Myocyte (in vitro differentiated cells): ENCODE data around the gene COASY. TPM values are rescaled to one million over a fixed set of nuclear protein-coding genes. Genes with fewer than 3 reads are reported as not detected.
A peak's percentile ranks its signal among the peaks of the same experiment; 100 is the strongest.

Experiments
- DNase-seq: peaks from one replicate; pipeline ENCODE4 v3.0.0-alpha.2; 2012; ENCODE audit warnings: low read depth
- polyA plus RNA-seq: library from polyadenylated mRNA; unstranded; fragments of >200 nt; gene quantifications from one replicate; pipeline ENCODE4 v1.2.1, GENCODE V29; 2012; ENCODE audit warnings: missing spikeins
- total RNA-seq: library from RNA; depleted of rRNA; stranded (reverse); fragments of >200 nt; gene quantifications from 2 replicates; pipeline ENCODE4 v1.2.3, GENCODE V29; 2014

The COASY gene
- total RNA-seq: 23.7 and 24.4 TPM in 2 replicates
- polyA plus RNA-seq: 61.8 TPM

DNA sequence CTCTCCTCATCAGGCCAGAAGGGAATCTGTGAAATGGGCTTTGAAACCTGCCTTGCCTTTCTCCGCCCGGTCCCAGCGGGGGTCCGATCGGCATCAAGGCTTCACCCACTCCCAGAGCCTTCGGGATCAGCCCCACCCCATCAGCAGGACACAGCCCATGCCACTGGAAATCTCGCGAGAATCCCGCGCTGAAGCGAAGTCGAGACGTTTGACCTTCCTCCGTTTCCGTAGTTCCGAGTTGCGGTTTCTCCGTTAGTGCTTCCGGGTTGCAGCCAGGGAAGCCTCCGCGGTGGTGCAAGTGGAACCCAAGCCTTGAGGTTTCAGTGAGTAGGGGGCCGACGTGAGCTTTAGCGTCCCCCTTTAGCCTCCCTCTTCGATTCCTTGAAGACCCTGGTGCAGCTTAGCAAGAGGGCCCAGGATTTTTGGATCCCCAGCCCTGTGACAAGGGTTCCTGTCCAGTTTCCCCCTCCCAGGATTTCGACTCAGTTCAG, at the start of gene COASY:
Gene COASY, plus strand, starts transcription at position 252 of the 491 bp plus-strand sequence. CDS start 475 bp downstream, outside the sequence.
- peak; percentile 99 for DNase-seq

DNA sequence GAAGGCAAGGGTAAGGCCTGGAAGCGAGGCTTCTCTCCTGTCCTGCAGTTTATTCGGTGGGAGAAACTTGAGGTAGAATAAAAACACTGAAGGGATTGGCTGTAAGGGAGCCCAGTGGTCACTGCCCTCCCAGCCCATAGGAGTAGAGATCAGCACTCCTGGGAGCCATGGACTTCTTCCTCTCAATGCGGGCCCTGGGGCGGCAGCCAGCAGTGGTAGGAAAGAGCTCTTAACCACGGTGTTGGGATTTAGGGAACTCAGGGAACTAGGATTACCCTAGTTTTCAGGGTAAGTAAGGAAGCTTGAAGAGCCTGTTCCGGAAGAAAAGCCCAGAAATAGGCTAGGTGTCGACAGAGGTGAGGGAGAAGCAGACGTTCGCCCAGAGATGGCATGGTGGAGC, 49.7 kb upstream of the COASY start:
- DNase-seq: no peak

DNA sequence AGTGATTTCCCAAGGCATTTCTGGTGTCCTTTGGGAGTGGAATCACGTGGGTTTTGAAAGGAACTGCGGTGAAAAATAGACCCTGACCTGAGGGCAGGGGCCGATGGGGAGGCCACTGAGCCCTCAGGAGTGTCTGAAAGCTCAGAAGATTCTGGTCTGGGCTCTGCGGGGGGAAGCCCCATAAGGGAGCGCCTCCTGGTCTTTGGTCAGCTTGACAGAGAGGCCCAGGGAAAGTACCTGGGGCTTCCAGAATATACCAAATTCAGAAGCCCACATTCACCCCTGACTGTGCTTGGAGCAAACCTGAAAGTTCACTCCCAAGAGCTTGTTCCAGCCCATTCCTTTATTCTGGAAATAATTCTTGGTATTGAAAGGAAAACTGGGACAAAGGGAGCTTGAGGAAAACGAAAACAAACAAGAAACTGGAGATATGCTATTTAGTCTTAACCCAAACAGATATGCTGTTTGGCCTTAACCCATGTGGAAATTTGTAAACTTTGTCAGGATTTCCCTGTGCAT, 49.2 kb upstream of the COASY start:
- DNase-seq: no peak

DNA sequence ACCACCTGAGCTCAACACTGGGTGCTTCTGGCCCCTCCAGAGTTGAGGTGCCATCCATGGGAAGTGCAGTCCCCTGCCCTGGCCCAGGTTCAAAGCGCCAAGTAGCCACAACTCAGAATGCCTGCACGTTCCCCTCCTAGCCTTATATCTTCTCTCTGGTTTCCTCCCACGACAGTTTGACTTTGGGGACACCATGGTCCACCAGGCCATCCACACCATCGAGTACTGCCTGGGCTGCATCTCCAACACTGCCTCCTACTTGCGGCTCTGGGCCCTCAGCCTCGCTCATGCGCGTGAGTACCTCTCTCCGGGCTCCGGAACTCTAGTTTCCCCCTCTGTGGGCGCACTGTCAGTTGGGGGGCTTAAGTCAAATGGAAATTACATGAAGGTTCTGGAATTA, 48.3 kb upstream of the COASY start:
- DNase-seq: no peak

DNA sequence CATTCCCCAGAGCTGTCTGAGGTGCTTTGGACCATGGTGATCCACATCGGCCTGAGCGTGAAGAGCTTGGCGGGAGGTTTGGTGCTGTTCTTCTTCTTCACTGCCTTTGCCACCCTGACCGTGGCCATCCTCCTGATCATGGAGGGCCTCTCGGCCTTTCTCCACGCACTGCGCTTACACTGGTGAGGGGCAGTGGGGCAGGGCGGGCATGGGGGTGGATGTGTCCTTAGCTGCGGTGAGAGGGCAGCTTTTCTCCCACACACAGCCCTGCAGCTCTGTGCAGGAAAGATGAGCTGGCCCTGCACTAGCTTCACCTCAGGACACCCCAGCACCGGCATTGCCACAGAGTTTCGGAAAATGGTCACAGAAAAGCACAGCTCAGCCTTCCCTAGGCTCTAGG, 47.7 kb upstream of the COASY start:
- DNase-seq: no peak

DNA sequence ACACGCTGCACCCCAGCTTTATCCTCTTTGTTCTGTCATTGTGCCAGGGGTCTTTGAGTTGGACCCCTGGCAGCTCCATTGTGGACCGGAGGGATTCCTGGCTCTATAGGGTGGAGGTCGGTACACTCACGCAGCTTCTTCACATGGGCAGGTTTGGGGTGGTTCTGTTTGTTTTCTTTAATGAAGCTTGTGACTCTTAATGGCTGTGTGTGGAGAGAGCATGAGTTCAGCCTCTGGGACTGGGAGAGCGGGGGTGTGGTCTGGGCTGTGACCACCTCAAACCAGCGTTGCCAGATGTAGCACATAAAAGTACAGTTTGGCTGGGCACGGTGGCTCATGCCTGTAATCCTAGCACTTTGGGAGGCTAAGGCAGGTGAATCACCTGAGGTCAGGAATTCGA, 47.1 kb upstream of the COASY start:
- no peak for DNase-seq

DNA sequence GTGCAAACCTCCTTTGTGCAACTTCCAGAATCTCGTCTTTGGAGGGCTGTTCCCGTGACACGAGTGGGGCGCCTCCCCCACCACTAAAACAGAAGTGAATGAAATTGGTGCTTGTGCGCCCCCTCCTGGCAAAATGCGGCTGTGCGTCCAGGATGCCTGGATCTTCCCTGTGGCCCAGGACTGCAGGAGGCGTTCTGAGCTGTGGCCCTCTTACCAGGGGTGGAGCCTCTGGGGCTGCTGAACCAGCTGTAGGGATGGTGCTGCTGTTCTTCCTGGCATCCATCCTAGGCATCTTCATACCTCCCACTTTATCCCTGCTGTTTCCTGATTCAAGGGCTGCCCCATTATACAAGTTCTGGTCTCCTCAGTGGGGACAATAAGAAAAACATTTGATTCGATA, 44.4 kb upstream of the COASY start:
- peak; percentile 90 for DNase-seq

DNA sequence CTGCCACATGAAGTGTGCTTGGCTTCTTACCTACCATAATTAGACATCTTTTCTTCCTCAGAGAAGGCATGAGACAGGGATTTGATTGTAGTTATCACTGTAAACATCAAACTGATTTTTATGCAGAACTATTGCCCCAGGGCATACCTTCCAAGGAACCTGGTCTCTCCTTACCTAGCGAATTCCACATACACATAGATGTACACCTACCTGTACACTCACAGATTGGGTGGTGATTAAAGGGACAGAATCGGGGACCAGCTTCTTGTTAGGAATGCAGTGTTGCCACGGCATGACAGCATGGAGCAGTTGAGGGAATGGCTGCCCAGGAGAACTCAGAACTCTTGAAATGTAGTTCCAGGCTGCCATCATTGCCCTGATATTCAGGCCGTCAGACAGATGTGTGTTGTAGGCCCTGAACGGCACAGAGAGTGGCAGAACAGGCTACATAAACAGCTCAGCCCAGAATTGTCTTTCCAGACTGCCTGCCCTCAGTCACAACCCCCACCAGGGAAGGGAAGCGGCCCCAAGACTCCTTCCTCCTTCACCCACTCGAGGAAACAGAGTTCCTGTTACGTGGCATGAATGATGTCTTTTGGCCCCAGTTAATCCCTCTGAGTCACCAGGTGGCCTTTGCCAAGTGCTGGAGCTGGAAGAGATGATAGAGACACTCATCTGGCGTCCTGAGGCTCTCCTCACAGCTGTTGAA, 43.7 kb upstream of the COASY start:
- DNase-seq: peak; percentile 96

DNA sequence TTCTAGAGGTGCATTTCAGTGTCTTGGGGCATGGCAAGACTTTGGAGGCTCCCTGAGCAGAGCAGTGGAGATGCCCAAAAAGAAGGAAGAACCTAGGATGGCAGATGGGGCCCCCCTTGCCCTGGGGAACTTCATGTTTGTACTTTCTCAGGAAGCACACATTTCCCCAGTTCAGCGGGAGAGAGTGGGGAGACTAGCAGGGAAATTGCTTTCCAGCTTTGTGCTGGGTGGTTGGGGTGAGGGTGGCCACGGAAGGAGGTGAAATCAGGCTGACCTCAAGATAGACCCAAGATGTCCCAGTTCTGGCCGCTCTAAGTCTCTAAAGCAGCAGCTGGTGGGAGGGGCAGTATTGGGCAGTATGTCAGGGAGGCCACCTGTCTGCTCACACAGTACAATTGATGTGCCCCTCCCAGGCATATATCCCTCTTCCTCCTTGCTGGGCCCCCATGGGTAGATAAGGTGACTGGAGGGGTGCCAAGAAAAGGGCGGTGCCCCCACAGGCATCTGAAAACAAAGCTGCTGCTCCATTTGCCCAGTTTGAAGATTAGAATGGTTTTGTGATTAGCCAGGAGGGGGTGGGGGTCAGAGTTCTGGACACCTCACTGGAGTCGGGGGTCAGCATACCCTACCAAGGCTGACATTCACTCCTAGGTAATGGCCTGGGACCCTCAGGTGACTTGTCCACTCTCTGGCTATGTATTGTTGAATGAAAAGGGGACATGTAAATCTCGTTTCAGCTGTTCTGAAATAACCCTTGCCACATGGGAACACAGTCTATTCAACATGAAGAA, 43.0 kb upstream of the COASY start:
- peak; percentile 96 for DNase-seq

DNA sequence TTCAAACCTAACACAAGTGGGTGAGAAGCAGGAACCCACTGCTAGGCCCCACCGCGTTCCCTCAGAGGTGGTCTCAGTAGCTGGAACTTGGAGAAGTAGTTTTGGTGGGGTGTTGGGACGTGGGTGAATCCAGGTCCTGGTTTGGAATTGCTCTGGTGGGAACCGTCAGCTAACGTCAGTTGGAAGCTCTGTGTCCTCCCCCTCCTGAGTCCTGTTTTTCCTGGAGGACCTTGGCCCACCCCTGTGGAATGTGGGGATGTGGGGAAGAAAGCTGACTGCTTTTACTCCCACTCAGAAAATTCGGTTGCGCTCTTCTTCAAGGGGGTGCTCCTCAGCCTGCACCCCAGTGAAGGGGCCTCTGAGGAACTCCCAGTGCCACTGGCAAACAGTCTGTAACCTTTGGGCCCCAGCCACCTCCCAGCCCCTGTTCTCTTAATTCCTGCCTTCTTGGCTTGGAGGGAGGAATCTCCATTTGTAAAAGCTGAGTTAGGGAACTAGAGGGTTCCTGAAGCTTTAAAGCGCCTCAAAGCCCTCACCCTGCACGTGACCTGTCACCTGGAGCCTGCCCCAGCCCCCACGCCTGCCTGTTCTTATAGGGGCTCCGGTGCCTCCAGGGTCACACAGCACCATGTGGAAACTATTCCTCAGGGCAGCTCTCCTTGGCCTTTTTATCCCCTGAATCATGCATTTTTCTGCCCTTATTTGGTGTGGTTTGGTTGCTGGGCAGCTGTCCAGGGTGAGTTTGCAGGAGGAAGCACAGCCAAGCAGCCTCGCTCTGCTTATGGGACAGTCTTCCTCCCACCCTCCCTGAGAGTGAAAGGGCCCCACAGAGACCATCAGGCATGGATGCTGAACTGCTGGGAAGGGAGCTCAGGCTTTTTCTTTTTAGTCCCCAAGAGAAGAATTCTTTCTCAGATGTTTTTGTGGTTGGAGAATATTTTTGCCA, 42.1 kb upstream of the COASY start:
- DNase-seq: peak; percentile 97

DNA sequence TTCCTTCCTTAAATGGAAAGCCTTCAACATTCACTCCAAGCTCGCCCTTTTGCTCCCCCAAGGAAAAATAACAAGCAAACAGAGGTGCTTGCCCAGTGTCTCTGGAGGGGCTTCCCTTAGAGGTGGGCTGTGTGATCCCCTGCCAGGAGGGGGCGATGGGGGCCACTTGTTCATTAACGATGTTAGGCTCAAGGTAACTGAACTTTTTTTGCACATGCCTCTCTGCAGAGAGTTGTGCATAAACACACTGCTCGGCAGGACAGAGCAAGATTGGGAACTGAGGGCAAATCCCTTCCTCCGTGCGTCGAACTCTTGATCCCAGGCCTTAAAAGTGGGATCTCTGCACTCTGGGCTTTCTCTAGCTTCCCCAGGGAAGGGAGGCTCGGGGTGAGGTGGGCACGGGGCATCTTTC, 41.4 kb upstream of the COASY start:
- DNase-seq: no peak

DNA sequence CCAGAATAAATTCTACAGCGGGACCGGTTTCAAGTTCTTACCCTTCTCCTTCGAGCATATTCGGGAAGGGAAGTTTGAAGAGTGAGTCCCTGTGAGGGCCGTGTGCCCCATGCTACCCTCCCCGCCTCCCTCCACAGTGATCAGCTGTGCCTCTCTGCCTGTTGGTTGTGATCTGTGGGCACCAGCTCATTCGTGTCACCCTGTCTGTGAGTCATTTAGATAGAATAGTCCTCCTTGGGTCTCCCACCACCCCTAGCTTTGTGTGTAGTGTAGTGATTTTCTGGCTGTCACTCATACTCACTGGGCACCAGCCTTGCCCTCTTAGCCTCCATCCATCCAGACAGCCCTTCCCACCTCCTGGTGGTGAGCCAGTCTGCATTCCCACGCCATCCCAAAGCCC, 40.9 kb upstream of the COASY start:
- DNase-seq: peak; percentile 89

DNA sequence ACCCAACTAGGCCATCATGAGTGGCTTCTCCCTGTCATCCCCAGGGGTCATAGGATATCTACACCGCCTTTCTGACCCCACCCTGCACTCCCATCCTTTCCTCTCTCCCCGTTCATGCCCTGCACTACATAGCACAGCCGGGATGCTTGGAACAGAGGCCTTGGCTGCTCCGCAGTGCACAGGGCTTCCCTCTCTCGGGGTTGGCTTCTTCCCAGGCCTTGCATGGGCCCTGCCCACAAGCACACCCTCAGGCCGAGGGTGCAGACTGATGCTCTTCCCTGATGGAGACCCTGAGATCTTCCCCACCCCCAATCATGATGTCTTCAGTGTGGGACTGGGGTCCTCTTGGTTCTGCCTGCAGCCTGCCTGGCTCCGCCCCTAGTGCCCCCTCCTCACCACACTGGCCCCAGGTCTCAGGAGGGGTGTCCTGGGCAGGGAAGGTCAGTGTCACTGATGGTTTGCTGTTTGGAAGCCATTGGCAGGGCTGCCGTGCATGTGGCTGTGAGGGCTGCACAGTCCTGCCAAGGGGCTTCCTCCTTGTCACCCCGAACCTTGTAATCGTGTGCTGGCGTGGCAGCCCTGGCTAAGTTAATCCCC, 40.2 kb upstream of the COASY start:
- DNase-seq: no peak

DNA sequence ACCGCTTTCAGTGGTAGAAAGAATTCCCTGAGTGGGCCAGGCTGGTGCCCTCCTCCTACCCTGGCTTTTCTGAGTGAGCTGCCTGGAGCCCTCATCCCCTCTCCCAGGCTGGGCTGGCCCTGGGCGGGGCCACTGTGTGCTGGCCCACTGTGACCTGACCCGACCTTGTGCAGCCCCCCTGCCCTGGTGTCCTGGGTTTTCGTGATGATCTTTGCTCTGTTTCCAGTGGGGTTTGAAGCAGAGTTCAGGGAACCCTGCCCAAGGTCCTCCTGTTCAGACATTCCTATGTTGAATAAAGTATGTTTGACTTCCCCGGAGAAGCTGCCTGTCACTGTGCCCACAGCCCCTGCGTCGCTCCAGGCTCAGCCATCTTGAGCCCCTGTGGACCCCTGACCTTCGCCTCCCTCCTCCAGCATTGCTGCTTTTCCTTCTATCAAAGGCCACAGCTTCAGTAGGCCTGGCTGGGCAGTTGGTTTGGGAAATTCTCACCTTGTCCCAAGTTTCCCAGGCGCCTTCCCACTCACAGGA, 39.6 kb upstream of the COASY start:
- no peak for DNase-seq

DNA sequence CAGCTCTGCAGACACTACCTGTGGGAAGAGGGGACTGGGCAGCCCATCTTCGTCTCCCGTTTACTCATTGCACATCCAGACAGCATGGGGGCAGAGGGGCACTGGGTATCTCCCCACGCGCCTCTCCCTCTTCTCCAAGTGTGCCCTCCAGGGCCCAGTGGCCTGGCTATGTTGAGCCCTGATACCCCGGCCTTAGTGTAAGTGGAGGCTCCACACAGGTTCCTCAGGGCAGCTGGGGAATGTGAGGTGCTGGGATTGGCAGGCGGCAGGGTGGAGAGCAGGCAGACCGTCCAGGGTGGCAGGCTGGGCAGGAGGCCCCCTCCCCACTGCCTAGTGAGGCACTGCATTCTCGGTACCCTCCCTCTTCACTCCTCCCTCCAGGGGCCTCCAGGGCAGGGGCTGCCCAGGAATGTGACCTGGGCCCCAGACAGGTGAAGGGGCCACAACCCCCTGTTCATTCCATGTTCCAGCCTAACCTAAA, 39.1 kb upstream of the COASY start:
- DNase-seq: no peak

DNA sequence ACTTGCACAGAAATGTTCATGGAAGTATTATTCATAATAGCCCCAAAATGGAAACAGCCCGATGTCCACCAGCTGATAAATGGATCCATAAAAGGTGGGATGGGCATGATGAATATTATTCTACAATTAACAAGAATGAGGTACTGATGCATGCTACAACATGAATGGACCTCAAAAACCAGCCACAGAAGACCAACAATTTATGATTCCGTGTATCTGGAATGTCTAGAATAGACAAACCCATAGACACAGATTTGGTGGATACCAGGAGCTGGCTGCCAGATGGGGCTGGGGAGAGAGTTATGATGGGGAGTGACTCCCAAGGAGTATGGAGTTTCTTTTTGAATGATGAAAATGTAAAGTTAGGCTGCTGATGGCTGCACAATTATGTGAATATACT, 36.7 kb upstream of the COASY start:
- no peak for DNase-seq

DNA sequence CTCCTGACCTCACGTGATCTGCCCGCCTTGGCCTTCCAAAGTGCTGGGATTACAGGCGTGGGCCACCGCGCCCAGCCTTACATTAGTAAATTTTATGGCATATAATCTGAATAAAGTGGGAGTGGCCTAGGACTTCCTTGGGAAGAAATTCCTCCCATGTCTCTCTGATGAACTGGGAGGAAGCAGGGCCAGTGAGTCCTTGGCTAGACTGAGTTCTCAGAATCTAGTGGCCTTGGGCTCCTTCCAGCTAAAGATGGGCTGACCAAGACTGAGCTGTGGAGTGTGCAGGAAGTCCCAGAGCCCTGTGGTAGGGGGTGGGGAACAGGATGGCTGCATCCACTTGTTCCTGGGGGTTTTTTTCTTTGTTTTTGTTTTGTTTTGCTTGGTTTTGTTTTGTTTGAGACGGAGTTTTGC, 35.9 kb upstream of the COASY start:
- peak; percentile 44 for DNase-seq

DNA sequence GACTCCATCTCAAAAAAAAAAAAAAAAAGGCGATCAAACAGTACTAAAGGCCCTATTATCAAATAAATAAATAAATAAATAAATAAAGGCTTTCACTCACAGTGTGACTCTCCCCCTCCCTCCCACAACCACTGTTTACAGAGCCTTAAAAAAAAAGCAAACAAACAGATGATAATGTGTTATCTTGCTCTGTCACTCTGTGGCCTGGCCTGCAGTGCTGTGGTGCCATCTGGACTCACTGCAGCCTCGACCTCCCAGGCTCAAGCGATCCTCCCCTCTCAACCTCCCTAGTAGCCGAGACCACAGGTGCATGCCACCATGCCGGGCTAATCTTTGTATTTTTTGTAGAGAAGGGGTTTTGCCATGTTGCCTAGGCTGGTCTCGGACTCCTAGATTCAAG, 34.0 kb upstream of the COASY start:
- no peak for DNase-seq

DNA sequence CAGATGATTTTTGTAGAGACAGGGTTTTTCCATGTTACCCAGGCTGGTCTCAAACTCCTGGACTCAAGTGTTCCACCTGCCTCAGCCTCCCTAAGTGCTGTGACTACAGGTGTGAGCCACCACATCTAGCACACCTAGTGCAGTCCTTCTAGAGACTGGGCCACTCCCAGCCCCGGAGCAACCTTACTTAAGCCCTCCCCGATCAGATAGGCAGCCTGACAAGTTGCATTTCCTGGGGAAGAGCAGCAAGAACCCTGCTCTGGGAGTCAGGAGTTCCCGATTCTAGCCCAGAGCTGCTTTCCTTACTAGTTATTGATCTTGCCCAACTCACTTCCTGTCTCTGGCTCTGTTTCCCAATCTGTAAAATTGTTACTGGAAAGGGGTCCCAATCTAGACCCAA, 32.9 kb upstream of the COASY start:
- DNase-seq: no peak

DNA sequence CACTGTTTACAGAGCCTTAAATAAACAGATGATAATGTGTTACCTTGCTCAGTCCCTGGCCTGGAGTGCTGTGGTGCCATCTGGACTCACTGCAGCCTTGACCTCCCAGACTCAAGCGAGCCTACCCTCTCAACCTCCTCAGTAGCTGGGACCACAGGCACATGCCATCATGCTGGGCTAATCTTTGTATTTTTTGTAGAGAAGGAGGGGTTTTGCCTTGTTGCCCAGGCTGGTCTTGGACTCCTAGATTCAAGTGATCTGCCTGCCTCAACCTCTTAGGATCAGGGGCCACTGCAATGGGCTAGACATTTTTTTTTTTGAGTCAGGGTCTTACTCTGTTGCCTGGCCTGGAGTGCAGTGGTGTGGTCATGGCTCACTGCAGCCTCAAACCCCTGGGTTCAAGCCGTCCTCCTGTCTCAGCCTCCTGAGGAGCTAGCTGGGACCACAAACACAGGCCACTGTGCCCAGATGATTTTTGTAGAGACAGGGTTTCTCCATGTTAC, 30.9 kb upstream of the COASY start:
- no peak for DNase-seq
